HG03457 (cell line): Measurements from ENCODE around the gene CER1.

ENCODE experiments used
- ATAC-seq: cut with Tn5 transposase; IDR thresholded peaks from one replicate; pipeline ENCODE4 v1.9.1; 2021; ENCODE audit warnings: moderate number of reproducible peaks; ENCODE audit not compliant: unreplicated experiment

Gene CER1, protein sequence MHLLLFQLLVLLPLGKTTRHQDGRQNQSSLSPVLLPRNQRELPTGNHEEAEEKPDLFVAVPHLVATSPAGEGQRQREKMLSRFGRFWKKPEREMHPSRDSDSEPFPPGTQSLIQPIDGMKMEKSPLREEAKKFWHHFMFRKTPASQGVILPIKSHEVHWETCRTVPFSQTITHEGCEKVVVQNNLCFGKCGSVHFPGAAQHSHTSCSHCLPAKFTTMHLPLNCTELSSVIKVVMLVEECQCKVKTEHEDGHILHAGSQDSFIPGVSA

GRCh38 chr9:14722391-14723035, at the start of gene CER1:
Gene CER1 (minus strand): TSS chr9:14722733. CDS start chr9:14722672, 61 bp downstream.
- no peak for ATAC-seq

GRCh38 chr9:14770592-14770991, 48.1 kb upstream of the CER1 start:
- ATAC-seq = no peak

DNA sequence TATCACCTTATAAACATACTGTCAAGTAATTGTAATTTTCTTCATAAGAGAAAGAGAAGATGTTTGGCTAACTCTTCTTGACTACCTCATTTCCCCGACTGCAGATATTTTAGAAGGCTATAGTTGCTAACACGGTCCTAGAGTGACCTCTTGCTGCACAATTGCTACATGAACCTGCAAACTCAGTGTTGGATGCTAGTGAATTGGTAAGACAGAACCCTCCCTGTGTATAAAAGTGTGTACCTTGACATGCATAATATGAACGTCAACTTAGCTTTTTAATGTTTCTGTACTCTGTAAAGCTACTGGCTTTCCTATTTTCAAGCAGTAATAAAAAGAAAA, 46.7 kb upstream of the CER1 start:
- ATAC-seq = no peak

GRCh38 chr9:14768405-14769229, 46.1 kb upstream of the CER1 start:
- ATAC-seq = no peak

DNA sequence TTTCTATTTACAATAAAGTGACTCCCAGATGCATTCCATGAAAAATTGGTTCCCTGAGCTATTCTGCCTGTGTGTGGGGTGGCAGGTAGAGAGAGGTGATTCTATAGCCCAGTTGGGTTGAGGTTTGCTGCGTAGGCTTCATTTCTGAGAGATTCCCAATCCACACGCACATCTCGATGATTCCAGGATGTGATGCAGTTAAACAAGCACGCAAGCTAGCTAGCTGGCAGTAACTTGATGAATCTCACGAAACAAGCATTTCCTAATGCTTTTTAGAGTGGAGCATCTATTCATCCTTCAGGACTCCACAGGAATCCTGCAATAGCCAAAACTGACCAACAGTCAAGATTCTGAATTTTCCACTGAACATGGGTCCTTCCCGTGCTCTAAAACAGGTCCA, 43.8 kb upstream of the CER1 start:
- ATAC-seq = no peak

- no peak for ATAC-seq
These were observed 39.1 kb upstream of the CER1 start for GRCh38 chr9:14761584-14761983.

DNA sequence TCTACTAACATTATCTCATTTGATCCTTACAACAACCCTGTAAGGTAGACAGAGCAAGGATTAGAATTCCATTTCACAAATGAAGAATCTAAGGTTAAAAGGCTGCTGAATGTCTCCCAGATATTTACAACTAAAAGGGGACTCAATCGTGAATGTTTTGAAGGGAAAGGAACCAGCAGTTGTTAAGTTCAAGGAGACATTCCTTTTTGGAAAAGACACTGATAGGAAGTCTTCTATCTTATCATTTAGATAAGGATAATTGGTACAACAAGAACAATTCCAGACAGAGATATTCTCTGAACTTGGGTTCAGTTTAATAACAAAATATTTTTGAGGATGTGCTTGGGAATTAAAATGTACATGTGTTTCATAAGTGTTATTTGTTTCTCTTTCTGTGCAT, 37.5 kb upstream of the CER1 start:
- no peak for ATAC-seq

GRCh38 chr9:14756291-14756690, 33.8 kb upstream of the CER1 start:
- ATAC-seq = no peak

DNA sequence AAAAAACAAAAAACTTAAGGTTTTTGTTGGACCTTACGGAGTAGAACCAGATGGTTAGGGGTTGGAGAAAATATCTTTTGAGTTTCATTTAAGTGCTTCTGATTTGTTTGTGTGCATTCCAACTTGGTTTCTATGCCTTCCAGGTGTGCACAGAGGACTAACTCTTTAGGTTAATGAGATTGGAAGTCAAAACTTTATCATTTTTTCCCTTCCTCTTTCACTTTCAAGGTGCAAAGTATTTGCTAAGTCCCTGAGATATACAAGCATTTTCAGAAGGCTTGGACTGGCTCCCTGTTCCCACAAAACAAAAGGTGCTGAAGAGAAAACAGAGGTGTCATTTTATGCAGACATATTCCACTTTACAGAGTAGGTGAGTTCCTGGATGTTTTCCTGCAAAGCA, 30.3 kb upstream of the CER1 start:
- ATAC-seq = no peak

DNA sequence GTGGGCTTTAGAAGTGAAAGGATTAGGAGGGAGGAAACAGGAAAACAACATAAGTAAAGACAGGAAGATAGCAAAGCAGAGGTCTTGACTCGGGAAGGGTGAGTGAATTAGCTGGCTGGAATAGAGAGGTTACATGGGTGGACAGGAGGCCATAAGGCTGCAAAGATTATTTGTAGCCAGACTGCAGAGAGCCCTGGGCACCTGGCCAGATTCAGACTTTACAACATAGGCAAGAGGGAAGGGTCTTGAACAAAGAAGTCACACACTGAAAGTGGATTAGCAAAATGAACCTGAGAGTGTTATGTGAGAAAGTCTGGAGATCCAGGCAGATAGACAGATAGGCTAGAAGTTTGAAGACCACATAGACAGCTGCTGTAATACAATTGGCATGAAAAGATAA, 29.7 kb upstream of the CER1 start:
- no peak for ATAC-seq

DNA sequence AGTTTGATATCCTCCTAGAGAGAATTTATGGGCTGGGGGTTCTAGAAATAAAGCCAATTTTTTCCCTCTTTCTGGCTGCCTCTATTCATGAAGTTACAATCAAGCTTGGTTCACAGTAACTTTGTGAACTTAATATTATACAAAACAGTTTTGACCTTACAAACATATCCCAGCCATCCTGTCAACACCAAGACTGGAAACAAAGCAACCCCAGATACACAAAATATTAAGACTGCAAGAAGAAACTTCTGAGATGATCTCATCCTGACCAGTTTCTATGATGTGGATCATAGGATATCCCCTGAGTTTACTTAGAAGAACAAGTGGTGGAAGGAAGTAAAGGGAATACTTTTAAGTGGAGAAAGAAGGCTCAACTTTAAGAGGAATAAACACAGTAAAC, 28.3 kb upstream of the CER1 start:
- no peak for ATAC-seq

DNA sequence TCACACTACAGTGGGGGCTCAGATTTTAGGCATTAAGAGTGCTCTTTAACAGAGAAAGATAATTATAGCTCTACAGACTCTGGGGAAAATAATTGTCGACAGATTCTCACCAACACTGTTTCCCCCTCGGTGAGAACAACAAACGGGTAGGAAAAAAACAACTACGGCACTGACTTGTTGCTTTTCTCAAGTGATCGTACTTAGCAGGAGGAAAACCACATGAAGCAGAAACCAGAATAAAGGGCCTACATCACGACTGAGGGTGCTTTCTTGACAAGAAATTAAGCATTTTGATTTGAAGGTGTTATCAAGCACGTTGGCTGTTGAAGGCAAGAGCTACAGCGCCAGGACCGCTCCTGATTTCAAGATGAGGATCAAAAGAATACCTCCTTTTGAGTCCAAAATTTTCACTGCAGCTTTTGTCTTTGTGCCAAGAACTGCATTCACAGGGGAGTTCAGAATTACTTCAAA, 27.2 kb upstream of the CER1 start:
- no peak for ATAC-seq

- no peak for ATAC-seq
These were observed 25.8 kb upstream of the CER1 start for GRCh38 chr9:14748373-14748772.

DNA sequence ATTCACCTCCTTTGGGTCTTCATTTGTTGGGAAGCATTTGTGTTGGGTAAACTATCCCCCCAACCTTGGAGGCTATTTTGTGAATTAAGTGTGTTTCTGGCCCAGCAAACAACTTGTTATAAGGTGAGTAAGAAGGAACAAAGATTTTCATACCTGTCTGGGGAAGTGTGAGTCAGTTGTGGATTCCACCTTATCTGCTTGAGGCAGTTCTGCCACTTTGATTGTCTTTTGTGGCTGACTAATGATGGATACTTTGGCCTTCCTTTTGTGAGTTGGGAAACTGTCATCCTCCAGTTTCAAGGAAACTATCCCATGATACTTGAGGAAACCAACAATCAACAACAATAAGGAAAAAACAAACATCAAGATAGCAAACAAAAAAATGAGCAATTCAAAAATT, 24.6 kb upstream of the CER1 start:
- no peak for ATAC-seq

GRCh38 chr9:14746626-14747025, 24.1 kb upstream of the CER1 start:
- ATAC-seq = no peak

DNA sequence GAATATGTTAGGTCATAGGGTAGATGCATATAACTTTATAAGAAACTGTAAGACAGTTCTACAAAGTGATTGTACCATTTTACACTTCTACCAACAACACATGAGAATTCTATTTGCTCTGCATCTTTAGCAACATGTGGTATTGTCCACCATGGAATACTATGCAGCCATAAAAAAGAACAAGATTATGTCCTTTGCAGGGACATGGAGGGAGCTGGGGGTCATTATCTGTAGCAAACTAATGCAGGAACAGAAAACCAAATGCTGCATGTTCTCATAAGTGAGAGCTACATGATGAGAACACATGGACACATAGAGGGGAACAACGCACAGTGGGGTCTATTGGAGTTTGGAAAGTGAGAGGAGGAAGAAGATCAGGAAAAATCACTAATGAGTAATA, 22.2 kb upstream of the CER1 start:
- no peak for ATAC-seq

DNA sequence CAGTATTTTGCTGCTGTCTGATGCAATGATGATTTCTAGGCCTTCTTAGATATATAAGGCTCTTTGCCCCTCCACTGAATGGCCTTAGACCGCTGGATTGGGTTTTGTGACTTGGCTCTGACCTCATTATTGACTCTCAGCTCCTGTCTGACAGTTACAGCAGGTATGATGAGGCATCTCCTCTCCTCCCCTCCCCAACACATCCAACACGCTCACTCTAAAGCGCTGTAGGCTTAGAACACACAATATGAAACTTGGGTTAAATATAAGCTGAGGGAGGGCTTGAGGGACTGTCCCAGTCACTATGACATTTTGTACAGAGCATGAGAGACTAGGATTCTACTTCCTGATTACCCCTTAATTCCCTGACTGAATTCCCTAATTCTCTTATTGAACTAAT, 18.8 kb upstream of the CER1 start:
- no peak for ATAC-seq

- ATAC-seq = no peak
These were observed 10.6 kb upstream of the CER1 start for GRCh38 chr9:14733133-14733532.

GRCh38 chr9:14731294-14731981, 8.9 kb upstream of the CER1 start:
- no peak for ATAC-seq

DNA sequence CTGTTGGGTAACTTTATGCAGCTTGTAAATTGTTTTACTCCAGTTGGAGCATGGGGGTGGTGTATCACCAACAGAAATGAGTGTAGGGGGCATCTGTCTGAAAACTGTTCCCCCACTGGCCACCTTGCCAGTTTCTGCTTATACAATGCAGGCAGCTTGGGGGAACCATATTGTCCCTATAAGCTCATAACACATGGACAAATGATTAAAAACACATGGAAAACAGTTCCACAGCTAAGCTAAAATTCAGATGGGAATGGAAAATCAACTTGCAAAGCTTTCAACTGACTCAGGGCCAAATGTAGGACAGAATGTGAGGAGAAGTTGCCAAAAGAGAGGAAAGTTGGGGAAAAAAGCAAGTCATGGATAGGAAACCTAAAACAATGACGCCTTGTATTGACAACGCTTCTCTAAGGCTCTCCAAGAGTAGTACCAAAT, 7.9 kb upstream of the CER1 start:
- no peak for ATAC-seq

DNA sequence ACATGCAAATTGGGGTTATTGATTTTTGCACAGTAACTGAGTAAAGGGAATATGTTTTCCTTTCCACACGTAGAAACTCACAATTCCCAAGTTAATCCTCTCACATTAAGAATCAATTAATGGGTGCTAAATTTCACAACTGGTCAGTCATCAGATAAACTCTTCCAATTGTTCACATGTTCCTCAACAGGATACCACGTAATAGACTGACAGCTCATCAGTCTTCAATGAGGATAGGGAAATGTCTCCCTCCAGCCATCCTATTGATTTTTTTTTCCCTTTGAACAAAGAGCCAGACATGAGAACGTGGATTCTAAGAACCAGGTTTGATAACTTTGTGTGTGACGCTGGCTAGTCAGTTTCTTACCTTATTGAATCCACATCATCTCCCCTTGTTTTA, 768 bp upstream of the CER1 start:
- ATAC-seq = no peak
